IPS DF 19.7 (cell line): ENCODE data around the gene TAS2R41.
"Not testable (repeated sequence)": the region's sequence is repeated elsewhere in the genome, so short reads cannot be mapped to it uniquely, and the experiment has no call there.

Experiments
- DNase-seq: peaks from one replicate; pipeline ENCODE4 v3.0.0-alpha.2; 2013; ENCODE audit warnings: low read depth, low spot score

The TAS2R41 gene

DNA sequence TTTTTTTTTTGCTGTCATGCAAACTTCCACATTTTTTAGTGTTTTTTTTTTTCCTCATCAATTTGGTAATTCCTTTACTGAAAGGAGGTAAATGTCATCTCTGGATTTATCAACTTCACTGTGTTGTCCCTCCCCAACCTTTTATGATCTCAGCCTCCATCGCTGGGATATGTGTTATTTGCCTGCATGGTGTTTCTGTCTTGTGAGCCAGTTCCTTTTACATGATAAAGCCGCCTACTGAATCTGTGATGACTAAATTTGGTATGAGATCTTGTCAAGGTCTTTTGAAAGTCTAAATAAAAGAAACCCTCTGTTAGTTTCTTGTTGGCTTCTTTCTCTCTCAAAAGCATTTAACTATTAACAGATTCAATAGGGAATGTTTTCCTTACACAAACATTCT lies 39.3 kb downstream of the TAS2R41 start:
- DNase-seq: no peak

DNA sequence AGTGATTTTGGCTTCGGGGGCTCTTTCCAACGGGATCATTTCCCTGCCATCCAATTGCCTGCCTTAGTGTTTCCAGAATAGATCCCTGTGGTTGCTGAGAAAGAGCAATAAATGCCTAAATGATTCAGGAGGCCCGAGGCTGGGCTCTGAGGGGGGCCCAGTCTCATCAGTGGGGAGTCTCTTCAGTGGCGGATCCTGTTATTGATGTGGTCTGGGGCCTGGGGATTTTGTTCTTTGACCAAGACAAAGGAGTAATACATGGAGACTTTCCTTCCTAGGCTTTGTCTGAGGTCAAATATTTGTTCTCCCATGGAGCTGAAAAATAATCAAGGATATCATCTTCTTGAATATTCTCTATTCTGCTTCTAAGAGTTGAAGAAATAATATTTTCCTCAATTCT lies 40.8 kb downstream of the TAS2R41 start:
- no peak for DNase-seq

DNA sequence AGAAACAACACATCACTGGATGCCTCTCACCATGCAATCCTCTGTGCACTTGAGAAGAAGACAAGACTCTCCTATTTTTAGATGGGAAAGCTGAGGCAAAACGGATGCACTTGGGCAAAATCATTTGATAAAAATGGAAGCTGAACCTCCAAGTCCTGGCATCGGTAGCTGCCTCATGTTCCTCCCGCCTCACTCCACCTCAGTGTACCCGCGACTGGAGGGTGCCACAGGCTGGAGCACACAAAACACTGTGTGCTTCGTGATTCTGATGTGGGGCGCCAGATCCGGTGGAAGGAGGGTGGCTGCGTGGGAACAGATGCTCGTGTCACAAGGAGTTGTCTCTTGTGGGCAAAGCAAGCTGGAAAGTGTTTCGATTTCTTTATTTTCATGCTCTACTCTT lies 41.3 kb downstream of the TAS2R41 start:
- no peak for DNase-seq

DNA sequence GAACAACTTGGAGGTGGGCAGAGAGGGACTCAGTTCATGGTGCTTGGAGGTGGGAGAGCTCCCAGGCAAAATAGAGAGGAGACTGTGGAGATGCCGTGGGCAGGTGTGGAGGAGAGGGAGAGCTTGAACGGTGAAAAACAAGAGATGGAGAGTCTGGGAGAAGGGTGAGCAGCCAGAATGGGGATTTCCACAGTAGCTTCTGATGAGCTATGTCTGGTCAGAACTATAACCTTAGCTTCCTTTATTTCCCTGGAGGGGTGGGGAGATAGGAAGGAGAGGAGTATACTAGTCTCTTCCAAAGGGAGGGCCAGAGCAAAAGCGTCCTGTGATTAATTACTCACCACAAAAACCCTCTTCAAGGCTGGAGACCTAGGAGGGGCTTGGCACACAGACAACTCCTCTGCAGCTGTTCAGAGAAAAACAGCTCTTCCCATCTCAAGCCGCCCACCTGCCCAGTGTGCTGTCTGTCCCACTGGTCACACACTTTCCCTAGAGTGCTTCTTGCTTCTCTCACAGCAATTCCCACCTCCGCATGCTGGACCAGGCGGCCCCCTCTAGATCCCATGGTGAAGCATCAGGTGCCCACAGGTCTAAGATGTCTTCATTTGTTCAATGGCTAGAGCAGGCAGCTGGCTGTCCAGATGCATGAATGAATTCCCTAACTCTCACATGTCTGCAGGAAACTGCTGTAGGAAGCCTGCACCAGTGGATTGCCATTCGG lies 41.9 kb downstream of the TAS2R41 start:
- DNase-seq: no peak

DNA sequence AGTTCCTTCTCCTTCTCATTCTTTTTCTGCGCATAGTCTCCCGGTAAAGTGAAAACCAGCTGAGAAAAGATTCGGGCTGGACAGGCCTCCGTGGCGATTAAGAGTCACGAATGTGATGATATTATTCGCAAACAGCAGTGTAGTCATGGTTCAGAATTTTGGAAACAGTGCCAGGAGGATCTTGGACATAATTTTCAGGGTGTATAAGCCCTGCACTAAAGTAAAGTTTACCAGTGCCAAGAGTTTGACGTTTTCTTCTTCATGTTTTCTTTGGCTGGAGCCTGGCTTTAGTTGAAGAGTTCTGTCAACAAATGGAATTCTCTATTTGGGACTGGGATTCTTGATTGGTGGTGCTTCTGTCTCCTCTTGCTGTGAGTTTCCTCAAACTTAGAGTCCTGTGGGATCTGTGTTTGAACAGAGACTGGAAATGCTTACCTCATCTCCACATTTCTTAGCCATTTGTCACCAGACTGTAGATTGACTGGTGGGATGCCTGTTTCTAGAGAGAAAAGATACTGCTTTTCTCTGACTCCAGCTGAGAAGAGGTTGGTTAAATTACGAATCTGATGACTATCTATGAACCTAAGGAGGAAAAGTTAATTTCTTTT lies 44.7 kb downstream of the TAS2R41 start:
- DNase-seq: not testable (repeated sequence)
